Measurements from ENCODE around the gene APBB2. TPM values are rescaled to one million over a fixed set of nuclear protein-coding genes. Genes with fewer than 3 reads are reported as not detected.

Gene APBB2
- total RNA-seq, 1 donor, result 75.8 TPM

DNA sequence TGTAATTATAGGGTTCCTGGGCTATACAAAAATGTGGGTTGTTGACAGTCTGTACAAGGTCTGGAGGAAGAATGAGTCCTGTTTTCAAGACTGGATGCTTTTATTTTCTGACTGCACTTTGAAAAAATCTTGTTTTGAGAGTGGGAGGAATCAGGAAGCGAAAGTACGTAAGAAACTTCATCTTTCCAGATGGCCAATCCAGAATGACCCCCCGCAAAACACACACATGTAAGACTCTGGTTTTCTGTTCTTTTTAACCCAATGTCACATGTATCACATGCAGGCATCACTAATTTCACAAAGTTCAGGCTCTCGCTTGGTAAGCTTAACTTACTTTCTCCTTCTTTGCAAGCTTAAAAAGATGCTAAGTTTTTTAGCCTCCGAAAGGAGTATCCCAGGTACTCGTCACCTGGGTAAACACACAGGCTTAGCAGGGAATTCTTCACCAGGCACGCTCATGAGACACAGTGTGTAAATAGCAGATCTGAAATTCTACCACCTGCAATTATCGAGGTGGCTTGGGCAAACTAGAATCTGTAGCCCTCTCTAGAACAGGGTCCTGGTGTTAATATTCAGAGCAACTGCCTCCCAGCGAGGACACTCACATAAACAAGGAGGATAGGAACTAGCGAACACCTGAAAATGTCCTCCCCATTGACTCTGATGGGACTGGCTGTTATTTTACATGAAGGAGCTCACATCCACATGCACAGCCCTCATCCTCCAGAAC lies 373.9 kb downstream of the APBB2 start:
- DNase-seq (ENCODE audit: low read depth), result no peak
- no peak overlapping the region for H3K4me3 ChIP-seq (ENCODE audit: low read depth, low read length)
- TF ChIP-seq CTCF (IDR thresholded peaks at IDR 0.05; ENCODE audit: insufficient read depth, low read length), result no peak

DNA sequence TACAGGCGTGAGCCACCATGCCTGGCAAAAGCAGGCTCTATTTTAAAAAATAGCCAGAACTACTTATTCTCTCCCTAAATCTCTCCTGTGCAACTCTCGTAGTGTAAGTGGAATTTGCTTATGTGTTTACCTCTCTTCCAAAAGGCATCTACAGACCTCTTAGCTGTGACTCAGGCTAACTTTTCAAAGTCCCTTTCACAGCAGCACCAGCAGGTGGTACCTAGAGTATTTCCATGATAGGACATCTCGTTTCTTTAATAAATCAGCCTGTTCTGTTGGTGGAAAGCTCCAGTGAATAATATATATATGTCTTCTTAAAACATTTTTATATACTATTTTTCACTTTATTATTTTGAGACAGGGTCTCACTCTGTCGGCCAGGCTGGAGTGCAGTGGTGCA lies 375.6 kb downstream of the APBB2 start:
- no peak for TF ChIP-seq CTCF (IDR thresholded peaks at IDR 0.05; ENCODE audit: insufficient read depth, low read length)
- DNase-seq (ENCODE audit: low read depth), result no peak
- H3K4me3 ChIP-seq (ENCODE audit: low read depth, low read length), result no peak overlapping the region

DNA sequence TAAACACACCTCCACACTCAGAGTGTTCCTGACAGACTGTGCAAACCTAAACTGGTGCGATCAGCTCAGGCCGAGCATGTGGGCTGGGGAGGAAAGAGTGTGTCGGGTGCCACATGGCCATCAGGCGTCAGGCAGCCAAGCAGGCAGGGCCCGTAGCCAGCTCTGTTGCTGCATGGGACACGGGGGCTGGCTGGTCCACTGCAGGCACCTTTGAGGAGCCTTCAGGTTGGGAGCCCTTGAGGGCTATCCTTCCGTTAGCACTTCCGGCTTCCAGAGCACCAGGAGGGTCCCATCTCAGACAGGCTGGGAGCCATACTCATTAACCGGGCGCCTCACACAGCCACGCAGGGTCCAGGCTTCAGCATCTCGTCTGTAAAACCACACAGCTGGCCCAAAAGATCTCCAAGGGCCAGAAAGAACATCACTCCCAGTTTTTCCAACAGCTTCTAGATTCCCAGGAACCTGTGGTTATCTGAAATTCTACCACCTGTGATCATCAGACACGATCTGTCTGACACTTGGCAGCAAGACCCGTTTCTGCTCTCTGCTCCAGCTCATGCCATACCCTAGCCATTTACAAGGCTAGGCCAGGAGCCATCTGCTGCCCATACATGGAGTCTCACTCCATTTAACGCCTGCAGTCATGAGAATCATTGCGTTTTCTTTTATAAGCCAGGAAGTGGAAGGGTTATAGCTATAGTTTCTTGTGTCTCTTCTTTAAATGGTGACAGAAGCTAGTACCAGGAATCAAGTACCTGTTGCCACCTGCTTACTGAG lies 377.1 kb downstream of the APBB2 start:
- no peak overlapping the region for H3K4me3 ChIP-seq (ENCODE audit: low read depth, low read length)
- no peak for TF ChIP-seq CTCF (IDR thresholded peaks at IDR 0.05; ENCODE audit: insufficient read depth, low read length)
- DNase-seq (ENCODE audit: low read depth), result no peak

- H3K4me3 ChIP-seq (ENCODE audit: low read depth, low read length), result no peak overlapping the region
- no peak for TF ChIP-seq CTCF (IDR thresholded peaks at IDR 0.05; ENCODE audit: insufficient read depth, low read length)
- DNase-seq (ENCODE audit: low read depth), result no peak
Observed at GRCh38 chr4:40833212-40833611, 381.1 kb downstream of the APBB2 start.

DNA sequence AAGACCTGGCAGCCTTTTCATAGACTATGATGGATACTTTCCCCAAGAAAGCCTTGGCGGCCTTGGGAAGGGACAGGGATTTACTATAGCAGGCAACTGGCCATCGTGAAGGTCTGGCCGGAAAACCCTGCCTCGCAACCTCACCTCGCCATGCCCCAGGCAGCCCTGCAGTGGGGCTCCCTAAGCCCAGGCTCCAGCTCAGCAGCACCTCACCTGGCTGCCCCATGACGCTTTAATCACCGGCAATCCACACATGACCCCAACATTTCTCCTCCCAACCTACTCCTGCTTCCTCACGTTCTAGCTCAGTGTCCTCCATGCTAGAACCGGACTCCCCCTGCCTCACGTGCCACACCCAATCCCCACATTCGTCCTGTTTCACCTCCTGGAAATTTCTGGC lies 382.2 kb downstream of the APBB2 start:
- no peak for TF ChIP-seq CTCF (IDR thresholded peaks at IDR 0.05; ENCODE audit: insufficient read depth, low read length)
- no peak overlapping the region for H3K4me3 ChIP-seq (ENCODE audit: low read depth, low read length)
- DNase-seq (ENCODE audit: low read depth), result no peak

DNA sequence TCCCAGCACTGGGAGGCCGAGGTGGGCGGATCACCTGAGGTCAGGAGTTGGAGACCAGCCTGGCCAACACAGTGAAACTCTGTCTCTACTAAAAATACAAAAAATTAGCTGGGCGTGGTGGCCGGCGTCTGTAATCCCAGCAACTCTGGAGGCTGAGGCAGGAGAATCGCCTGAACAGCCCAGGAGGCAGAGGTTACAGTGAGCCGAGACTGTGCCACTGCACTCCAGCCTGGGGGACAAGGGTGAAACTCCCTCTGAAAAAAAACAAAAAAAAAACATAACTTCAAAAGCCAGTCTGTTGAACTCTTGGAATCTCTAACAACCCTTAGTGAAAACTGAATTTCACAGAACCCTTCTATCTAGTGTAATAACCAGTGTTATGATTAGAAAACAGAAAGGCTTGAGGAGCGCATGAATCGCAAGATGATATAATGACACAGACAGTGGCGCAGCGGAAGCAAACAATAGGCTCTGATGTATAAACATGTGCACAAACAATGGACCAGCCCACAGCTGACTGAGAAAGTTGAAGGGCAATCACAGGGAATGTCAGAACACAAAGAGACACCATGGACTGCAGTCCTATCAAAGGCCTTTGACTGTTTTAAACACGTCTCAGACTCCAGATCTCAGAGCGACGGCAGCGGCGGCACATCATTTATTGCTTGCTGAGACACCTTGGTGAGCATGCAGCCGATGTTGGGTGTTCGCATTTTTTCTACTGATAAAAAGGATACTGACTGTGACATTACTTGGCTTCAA lies 383.0 kb downstream of the APBB2 start:
- no peak for DNase-seq (ENCODE audit: low read depth)
- H3K4me3 ChIP-seq (ENCODE audit: low read depth, low read length), result no peak overlapping the region
- TF ChIP-seq CTCF (IDR thresholded peaks at IDR 0.05; ENCODE audit: insufficient read depth, low read length), result no peak

Data from fibroblast of the aortic adventitia (primary cell).